Fibroblast of lung (primary cell): Measurements from ENCODE around the gene IRF4. TPM values are rescaled to one million over a fixed set of nuclear protein-coding genes. Genes with fewer than 3 reads are reported as not detected.

Source experiments
- DNase-seq, 2 donors: peaks; one replicate each; pipeline versions ENCODE4 v3.0.0 to v3.0.0-alpha.2; 2010; ENCODE audit warnings: low read depth in 2 of 2
- H2AFZ ChIP-seq: 2 replicates; pipeline ENCODE4 v1.5.1; 2012; ENCODE audit warnings: low read length, control low read depth, inconsistent platforms
- H3K27ac ChIP-seq: 2 replicates; pipeline ENCODE4 v1.5.1; 2011; ENCODE audit warnings: low read length, control low read depth; ENCODE audit not compliant: insufficient read depth
- H3K27me3 ChIP-seq: 2 replicates; pipeline ENCODE4 v1.5.1; 2011; ENCODE audit warnings: mild to moderate bottlenecking, low read length; ENCODE audit not compliant: control insufficient read depth, insufficient read depth
- H3K36me3 ChIP-seq: 2 replicates; pipeline ENCODE4 v1.5.1; 2011; ENCODE audit warnings: low read length; ENCODE audit not compliant: control insufficient read depth, insufficient read depth
- H3K4me1 ChIP-seq: 2 replicates; pipeline ENCODE4 v1.5.1; 2011; ENCODE audit warnings: low read length; ENCODE audit not compliant: control insufficient read depth, insufficient read depth; ENCODE audit errors: extremely low read depth
- H3K4me2 ChIP-seq: 2 replicates; pipeline ENCODE4 v1.5.1; 2011; ENCODE audit warnings: low read length, control low read depth; ENCODE audit not compliant: insufficient read depth; ENCODE audit errors: extremely low read depth
- H3K4me3 ChIP-seq, 4 experiments: fragments of 200-600 bp in 1 of 4; sonication (generic) in 1 of 4; replicated peaks in 1 of 4; 2 replicates each; pipeline ENCODE4 v1.5.1; 2011 to 2016; ENCODE audit warnings: low read length in 4 of 4, low read depth in 3 of 4, mild to moderate bottlenecking in 3 of 4, control low read depth in 2 of 4, inconsistent platforms in 1 of 4, mixed read lengths in 1 of 4; ENCODE audit not compliant: insufficient read depth in 1 of 4; ENCODE audit errors: control extremely low read depth in 1 of 4
- H3K79me2 ChIP-seq: 2 replicates; pipeline ENCODE4 v1.5.1; 2012; ENCODE audit warnings: mild to moderate bottlenecking, low read length, inconsistent platforms; ENCODE audit not compliant: control insufficient read depth, insufficient read depth
- H3K9ac ChIP-seq: 2 replicates; pipeline ENCODE4 v1.5.1; 2011; ENCODE audit warnings: mild to moderate bottlenecking, low read length, control low read depth; ENCODE audit not compliant: insufficient read depth
- H3K9me3 ChIP-seq: 2 replicates; pipeline ENCODE4 v1.5.1; 2012; ENCODE audit warnings: low read depth, low read length; ENCODE audit not compliant: control insufficient read depth, insufficient read depth
- H4K20me1 ChIP-seq: 2 replicates; pipeline ENCODE4 v1.5.1; 2011; ENCODE audit warnings: low read length; ENCODE audit not compliant: control insufficient read depth, insufficient read depth; ENCODE audit errors: extremely low read depth
- EZH2 ChIP-seq: IDR thresholded peaks from 2 replicates; pipeline ENCODE4 v1.5.1; 2012; ENCODE audit warnings: low read length, control low read depth, mild to moderate bottlenecking; ENCODE audit errors: missing control alignments
- polyA plus RNA-seq, 2 donors: library from polyadenylated mRNA; depleted of rRNA in 1 of 2; stranded (reverse) in 1 of 2; unstranded in 1 of 2; fragments of >200 nt; gene quantifications; 2 replicates each; pipeline ENCODE4 v1.2.1, GENCODE V29; 2011 to 2012; ENCODE audit warnings: missing spikeins in 1 of 2
- total RNA-seq: library from RNA; depleted of rRNA; stranded (reverse); fragments of >200 nt; gene quantifications from 2 replicates; pipeline ENCODE4 v1.2.1, GENCODE V29; 2014
- TF ChIP-seq, protein P1 (sequence below), 2 donors: IDR thresholded peaks in 1 of 2; conservative IDR thresholded peaks in 1 of 2; 1 replicate in 1 of 2; 2 replicates in 1 of 2; pipeline ENCODE4 v1.5.1; 2011 to 2012; ENCODE audit warnings: low read length in 2 of 2, control low read depth in 1 of 2, inconsistent platforms in 1 of 2, low read depth in 1 of 2, mild to moderate bottlenecking in 1 of 2

The IRF4 gene
- total and polyA plus RNA-seq, 2 donors (not counting 1 experiment from before 2014, with no cell fraction given), result under 0.01 to 0.01 TPM

DNA sequence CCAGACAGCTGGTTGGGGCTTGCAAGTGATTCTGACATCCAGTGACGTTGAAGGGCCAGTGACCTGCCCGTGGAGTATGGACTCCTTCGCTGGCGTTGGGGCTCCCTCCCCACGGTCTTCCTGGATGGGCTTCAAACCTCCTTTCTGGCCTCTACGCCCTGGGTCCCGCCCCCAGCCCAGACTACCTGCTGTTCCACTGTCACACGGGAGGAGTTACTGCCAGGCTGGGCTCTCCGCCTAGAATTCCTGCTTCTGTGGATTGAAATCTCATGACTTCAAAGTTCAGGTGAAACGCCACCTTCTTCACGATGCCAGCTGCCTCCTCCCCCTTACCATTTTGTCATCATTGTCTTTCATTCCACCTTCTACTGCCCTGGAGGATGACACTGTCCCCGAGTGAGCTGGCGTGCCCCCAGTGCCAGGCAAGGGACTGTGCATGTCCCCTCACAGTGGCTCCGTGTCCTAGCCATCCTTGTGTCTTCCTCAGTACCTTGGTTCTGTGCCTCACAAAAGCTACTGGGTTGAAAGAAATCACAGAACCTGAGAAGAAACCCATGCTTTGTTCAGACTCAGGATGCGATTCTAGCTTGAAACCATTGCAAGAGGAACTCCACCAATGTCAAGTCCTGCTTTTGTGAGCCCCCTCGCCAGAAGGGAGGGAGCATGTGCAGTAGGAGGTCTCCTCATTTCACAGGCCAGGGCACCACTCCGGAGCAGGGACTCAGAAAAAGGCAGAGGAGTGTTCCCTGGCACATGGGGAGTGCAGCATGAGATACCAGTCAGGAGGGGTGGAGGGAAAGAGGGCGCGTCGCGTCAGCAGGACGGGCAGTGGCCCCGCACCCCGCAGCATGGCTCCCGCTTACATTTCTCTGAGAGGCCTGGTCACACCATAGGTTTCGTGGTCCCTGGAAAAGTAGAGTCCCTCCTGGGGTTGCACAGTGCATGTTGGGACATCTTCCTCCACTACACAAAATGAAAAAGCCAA, 11.0 kb upstream of the IRF4 start:
- Histone ChIP-seq H4K20me1 (no peaks in the 10 kb centered on the region), H3K27me3 (no peaks in the 10 kb centered on the region)

GRCh38 chr6:381742-382461, 9.7 kb upstream of the IRF4 start:
- Histone ChIP-seq H3K79me2 (no peaks in the 10 kb centered on the region), H4K20me1 (no peaks in the 10 kb centered on the region), H3K4me3 (no peak overlapping the region), H3K9me3 (no peaks in the 10 kb centered on the region), H3K27ac (no peak overlapping the region), H3K36me3 (no peaks in the 10 kb centered on the region), H3K4me1 (no peaks in the 10 kb centered on the region), H3K9ac (no peak overlapping the region), H3K4me2 (no peak overlapping the region), H2AFZ (no peak overlapping the region), H3K27me3 (no peaks in the 10 kb centered on the region)
- no peak for DNase-seq
- no peak for TF ChIP-seq EZH2
- TF ChIP-seq, protein P1, sequence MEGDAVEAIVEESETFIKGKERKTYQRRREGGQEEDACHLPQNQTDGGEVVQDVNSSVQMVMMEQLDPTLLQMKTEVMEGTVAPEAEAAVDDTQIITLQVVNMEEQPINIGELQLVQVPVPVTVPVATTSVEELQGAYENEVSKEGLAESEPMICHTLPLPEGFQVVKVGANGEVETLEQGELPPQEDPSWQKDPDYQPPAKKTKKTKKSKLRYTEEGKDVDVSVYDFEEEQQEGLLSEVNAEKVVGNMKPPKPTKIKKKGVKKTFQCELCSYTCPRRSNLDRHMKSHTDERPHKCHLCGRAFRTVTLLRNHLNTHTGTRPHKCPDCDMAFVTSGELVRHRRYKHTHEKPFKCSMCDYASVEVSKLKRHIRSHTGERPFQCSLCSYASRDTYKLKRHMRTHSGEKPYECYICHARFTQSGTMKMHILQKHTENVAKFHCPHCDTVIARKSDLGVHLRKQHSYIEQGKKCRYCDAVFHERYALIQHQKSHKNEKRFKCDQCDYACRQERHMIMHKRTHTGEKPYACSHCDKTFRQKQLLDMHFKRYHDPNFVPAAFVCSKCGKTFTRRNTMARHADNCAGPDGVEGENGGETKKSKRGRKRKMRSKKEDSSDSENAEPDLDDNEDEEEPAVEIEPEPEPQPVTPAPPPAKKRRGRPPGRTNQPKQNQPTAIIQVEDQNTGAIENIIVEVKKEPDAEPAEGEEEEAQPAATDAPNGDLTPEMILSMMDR (conservative IDR thresholded peaks at IDR 0.05 in 1 of 2, IDR thresholded peaks at IDR 0.05 in 1 of 2; ENCODE audit: low read depth in 1 of 2, low read length in 2 of 2), result no peak

More for the DNA sequence above, 11.0 kb upstream of the IRF4 start:
- H3K9me3 ChIP-seq, result no peaks in the 10 kb centered on the region
- no peak overlapping the region for H3K4me3 ChIP-seq
- H3K9ac ChIP-seq, result no peak overlapping the region
- H3K79me2 ChIP-seq, result no peaks in the 10 kb centered on the region
- no peaks in the 10 kb centered on the region for H3K36me3 ChIP-seq
- H2AFZ ChIP-seq, result no peak overlapping the region
- TF ChIP-seq, protein P1 (conservative IDR thresholded peaks at IDR 0.05 in 1 of 2, IDR thresholded peaks at IDR 0.05 in 1 of 2; ENCODE audit: low read depth in 1 of 2, low read length in 2 of 2), result no peak
- TF ChIP-seq EZH2, result no peak
- DNase-seq, result no peak
- no peak overlapping the region for H3K4me2 ChIP-seq
- H3K4me1 ChIP-seq, result no peaks in the 10 kb centered on the region
- H3K27ac ChIP-seq, result no peak overlapping the region
